GM20000 (cell line): ENCODE measurements around the gene TMC4.
"Not testable (repeated sequence)": the region's sequence is repeated elsewhere in the genome, so short reads cannot be mapped to it uniquely, and the experiment has no call there.

ENCODE experiments used
- DNase-seq: peaks from one replicate; pipeline ENCODE4 v3.0.0; 2012; ENCODE audit warnings: low spot score
- CTCF ChIP-seq: IDR thresholded peaks from 2 replicates; pipeline ENCODE4 v1.5.1; 2012; ENCODE audit warnings: mild to moderate bottlenecking, control low read depth; ENCODE audit errors: extremely low read depth, missing control alignments

TMC4 gene

GRCh38 chr19:54172471-54173358, at the start of gene TMC4:
Gene TMC4 (minus strand): TSS chr19:54173160. CDS start chr19:54173117, 43 bp downstream.
- no peak for TF ChIP-seq CTCF
- DNase-seq, result no peak

GRCh38 chr19:54221947-54222346, 49.0 kb upstream of the TMC4 start:
- DNase-seq, result not testable (repeated sequence)

GRCh38 chr19:54219702-54220101, 46.7 kb upstream of the TMC4 start:
- DNase-seq, result not testable (repeated sequence)

GRCh38 chr19:54218960-54219661, 46.2 kb upstream of the TMC4 start:
- TF ChIP-seq CTCF, result no peak
- no peak for DNase-seq

- no peak for TF ChIP-seq CTCF
- DNase-seq, result no peak
Measured at GRCh38 chr19:54218259-54218658, 45.3 kb upstream of the TMC4 start.

GRCh38 chr19:54217517-54218247, 44.7 kb upstream of the TMC4 start:
- DNase-seq, result not testable (repeated sequence)

GRCh38 chr19:54216869-54217268, 43.9 kb upstream of the TMC4 start:
- no peak for TF ChIP-seq CTCF
- no peak for DNase-seq

- not testable (repeated sequence) for DNase-seq
Measured at GRCh38 chr19:54214734-54215133, 41.8 kb upstream of the TMC4 start.

GRCh38 chr19:54214217-54214616, 41.3 kb upstream of the TMC4 start:
- not testable (repeated sequence) for DNase-seq

GRCh38 chr19:54211235-54211634, 38.3 kb upstream of the TMC4 start:
- no peak for TF ChIP-seq CTCF
- DNase-seq, result no peak
